HuH-7 (cell line): Measurements from ENCODE around the gene MMP28.
A peak's percentile ranks its signal among the peaks of the same experiment; 100 is the strongest.

Experiments used
- DNase-seq: peaks from one replicate; pipeline ENCODE4 v3.0.0; 2011; ENCODE audit warnings: low spot score

The MMP28 gene, protein sequence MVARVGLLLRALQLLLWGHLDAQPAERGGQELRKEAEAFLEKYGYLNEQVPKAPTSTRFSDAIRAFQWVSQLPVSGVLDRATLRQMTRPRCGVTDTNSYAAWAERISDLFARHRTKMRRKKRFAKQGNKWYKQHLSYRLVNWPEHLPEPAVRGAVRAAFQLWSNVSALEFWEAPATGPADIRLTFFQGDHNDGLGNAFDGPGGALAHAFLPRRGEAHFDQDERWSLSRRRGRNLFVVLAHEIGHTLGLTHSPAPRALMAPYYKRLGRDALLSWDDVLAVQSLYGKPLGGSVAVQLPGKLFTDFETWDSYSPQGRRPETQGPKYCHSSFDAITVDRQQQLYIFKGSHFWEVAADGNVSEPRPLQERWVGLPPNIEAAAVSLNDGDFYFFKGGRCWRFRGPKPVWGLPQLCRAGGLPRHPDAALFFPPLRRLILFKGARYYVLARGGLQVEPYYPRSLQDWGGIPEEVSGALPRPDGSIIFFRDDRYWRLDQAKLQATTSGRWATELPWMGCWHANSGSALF

DNA sequence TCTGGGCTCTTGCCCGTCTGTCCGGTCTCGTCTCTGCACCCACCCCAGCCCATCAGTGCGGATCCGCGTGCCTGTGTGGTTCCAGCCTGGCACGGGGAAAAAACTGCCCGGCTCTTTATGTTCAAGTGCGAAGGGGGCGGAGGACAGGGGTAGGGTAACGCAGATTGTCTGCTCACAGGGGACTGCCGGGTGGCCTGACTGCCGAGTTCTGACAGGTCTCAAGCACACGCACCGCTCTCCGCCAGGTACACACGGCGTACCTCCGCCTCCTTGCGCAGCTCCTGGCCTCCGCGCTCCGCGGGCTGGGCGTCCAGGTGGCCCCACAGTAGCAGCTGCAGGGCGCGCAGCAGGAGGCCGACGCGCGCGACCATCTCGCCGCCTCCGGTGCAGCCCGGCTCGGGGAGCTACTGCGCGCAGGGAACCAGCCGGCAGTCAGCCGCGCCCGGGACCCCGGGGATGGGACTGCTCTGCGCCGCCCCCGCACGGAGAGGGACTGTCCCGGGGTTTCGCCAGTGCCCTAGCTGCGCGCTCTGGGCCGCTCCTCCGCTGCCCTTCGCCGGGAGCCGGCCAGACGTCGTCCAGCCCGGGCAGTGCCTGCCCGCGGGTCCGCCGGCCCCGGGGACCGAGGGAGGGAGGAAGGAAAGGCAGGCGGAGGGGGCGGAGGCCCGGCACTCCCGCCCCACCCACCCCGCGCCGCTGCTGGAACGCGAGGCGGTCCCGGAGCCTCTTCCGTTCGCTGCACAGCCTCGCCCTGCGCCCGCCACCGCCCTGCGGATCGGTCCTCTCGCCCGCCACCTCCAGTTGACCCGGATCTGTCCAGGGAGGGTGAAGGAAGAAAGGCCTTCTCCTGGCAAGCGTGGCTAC is at the start of gene MMP28:
MMP28 (minus strand) TSS at position 635 of the 864 bp plus-strand sequence; CDS start at position 371, 264 bp downstream.
- DNase-seq: no peak

- DNase-seq: no peak
Measured at GRCh38 chr17:35844547-35844946, 49.1 kb upstream of the MMP28 start.

- DNase-seq: no peak
Measured at GRCh38 chr17:35843698-35844097, 48.3 kb upstream of the MMP28 start.

GRCh38 chr17:35842239-35842638 is 46.8 kb upstream of the MMP28 start:
- DNase-seq: no peak

DNA sequence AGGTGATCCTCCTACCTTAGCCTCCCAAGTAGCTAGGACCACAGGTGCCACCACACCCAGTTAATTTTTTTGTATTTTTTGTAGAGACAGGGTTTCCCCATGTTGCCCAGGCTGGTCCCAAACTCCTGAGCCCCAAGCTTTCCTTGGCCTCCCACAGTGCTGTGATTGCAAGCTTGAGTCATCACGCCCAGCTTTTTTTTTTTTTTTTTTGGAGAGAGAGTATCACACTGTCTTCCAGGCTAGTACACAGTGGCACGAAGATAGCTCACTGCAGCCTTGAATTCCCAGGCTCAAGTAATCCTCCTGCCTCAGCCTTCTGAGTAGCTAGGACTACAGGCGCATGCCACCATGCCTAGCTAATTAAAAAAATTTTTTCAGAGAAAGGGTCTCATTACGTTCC is 46.1 kb upstream of the MMP28 start:
- no peak for DNase-seq

DNA sequence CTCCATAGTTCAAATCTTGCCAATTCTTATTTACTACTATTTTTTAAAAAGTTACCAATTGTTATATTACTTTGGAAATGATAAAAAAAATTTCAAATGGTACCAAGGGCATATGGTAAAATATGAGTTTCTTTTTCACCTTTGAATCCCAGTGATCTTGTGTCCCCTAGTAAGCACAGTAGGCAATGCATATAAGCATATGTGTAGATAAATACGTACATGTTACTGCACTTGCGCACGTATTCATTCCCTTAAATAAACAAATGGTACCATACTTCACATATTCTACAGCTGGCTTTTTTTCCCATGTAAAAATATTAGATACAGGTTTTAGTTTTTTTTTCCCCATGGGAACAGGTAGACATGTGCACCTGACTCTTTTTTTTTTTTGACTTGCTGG is 45.7 kb upstream of the MMP28 start:
- DNase-seq: no peak

DNA sequence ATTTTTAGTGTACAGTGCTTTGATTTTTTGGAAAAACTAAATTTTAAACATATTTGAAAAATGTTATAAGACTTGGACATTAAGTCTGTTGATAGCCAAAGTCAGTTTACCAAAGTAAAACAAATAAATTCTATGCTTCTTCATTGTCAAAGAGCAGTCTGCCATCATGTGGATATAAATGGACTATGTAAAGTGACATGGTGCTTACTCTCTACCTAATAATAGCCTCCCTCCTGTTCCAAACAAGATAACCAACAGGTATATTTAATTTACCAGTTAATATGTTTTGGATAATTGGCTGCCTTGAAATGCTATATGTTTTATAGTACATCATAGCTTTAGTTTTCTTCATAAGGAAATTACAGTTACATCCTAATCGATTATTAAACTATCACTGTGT is 29.8 kb upstream of the MMP28 start:
- DNase-seq: no peak

- no peak for DNase-seq
Measured at GRCh38 chr17:35821308-35821707, 25.9 kb upstream of the MMP28 start.

DNA sequence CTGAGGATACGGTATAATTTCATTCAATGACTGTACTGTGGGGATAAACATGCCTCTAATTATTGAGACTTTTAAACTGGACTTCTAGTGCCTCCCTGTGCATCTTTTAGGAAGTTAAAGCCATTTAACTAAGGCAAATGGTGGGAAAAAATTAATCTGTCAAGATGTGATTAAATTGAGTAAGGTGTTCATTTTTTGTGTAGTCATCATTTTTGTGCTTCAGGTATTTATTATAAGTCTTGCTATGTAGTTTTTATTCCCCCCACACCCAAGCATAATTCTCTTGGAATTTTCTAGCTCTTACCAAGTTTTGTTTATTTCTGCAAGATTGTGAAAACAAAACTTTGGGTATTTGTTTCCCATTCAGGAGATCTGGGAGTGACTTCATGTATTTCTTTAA is 24.0 kb upstream of the MMP28 start:
- DNase-seq: no peak

DNA sequence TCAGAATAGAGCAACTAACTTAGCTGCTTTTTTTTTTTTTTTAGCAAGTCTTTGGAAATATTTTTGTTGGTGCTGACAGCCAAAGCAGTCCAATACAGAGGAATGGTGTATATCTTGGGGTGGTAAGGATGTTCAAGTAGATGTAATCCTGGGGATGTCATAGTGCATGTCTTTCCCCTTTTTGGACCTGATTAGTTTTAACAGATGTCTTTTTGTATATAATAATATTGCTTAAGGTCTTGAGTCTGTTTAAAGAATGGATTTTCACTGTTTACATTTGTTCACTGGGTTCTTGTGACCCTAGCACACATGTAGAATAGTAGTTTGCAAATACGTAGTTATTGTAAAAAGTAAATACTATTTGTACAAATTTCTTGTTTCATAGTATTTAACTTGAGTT is 21.8 kb upstream of the MMP28 start:
- no peak for DNase-seq

DNA sequence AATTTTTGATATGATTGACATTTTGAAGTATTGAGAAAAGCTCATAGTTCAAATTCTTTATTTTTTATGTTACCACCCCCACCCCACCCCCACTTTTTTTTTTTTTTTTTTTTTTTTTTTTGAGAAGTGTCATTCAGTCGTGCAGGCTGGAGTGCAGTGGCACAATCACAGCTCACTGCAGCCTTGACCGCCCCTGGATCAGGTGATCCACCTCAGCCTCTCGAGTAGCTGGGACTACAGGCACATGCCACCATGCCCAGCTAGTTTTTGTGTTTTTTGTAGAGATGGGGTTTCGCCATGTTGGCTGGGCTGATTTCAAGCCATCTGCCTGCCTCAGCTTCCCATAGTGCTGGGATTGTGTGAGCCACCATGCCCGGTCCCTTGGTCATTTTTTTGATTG is 21.3 kb upstream of the MMP28 start:
- DNase-seq: no peak

- no peak for DNase-seq
Measured at GRCh38 chr17:35812456-35812855, 17.0 kb upstream of the MMP28 start.

- no peak for DNase-seq
Measured at GRCh38 chr17:35811759-35812158, 16.3 kb upstream of the MMP28 start.

DNA sequence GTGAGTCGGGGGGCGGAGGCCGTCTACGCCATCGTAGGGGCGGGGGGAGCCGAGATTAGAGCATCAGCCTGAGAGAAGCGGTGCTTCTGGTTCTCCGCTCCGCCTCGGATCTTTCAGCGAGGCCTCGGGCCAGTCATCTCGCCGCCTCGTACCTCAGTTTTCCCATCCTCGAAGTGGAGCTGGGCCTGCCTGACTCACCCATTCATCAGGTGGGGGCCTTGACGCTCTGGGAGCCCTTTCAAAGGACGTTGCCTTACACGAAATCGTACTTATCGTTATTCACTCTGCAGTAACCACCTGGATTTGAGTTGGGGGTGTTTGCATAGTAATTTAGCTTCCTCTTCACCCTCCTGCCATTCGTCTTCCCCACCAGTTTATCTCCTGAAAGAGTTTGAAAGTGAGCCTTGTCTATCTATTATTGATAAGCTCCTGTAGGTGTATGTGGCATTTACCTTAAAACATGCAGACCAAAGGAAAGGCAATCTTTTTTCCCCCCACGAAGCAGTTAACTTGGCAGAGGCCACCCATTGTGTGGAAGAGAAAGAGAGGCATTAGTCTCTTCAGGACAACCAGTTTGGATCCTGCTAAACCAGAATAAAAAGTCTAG is 14.5 kb upstream of the MMP28 start:
- no peak for DNase-seq

GRCh38 chr17:35808962-35809854 is 13.8 kb upstream of the MMP28 start, which contains the start of gene TAF15:
TSS of gene TAF15 (plus strand) at chr17:35809484. CDS start at chr17:35809570, 86 bp downstream.
- peak; percentile 86 for DNase-seq

DNA sequence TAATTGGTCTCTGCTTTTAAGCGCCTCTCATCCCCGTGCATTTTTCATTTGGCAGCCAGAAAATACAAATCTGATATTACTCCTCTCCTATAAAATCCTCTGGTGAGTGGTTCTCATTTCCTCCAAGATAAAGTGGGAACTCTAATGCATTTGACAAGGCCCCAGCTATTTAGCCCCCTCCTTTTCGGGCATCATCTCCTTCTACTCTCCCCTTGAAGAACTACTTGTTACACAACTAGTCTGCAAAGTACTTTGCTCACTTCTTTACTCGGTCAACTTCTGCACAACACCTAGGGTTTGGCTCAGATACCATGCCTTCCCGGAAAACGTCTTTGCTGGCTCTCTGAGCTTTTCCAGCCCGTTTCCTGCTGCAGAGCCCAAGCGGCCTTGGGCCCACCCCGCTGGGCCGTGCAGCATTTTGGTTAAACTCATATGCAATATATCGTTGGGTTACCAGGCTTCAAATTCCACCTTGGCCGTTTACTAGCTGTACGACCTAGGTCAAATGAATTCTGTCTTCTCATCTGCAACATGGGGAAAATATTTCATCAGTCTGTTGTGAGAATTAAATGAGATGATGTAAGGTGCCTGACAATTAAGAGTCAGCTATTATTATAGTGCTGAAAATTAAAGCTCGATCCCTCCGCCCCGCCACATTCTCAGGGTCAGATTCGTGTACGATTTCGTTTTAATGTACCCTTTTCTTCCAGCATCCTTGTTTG is 13.0 kb upstream of the MMP28 start:
- no peak for DNase-seq

DNA sequence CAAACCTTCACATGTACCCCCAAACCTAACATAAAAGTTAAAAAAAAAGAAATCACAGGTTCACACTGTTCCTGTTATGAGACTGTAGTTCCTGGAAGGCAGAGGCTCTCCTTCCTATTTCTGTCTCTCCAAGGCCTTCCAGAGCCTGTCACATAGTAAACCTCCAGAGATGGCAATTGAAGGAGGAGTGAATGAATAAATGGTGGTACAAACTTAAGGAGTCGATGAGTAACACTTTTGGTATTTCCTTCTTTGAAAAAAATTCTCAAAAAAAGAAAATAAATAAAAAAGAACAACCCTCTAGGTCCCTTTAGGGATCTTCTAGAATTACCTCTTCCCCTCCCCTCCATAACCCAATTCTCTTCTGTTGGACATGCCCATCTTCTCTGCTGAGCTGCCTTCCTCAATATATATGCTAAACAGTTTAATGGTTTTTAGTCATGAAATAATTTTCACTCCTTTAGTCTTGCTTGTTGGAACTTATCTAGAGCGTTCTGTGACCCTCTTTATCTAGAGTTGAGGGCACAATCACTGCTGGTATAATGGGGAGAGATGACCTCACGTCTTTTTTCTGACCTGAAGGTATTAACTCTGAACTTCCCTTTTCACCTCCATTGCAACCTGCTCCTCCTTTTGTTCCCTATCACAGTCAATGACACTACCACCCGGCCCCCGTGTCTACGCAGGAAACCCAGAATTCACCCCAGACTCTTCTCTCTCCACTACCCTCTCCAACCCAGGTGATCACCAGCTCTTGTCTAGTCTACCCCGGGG is 12.1 kb upstream of the MMP28 start:
- DNase-seq: no peak

- peak; percentile 85 for DNase-seq
Measured at GRCh38 chr17:35804658-35805192, 9.3 kb upstream of the MMP28 start.

DNA sequence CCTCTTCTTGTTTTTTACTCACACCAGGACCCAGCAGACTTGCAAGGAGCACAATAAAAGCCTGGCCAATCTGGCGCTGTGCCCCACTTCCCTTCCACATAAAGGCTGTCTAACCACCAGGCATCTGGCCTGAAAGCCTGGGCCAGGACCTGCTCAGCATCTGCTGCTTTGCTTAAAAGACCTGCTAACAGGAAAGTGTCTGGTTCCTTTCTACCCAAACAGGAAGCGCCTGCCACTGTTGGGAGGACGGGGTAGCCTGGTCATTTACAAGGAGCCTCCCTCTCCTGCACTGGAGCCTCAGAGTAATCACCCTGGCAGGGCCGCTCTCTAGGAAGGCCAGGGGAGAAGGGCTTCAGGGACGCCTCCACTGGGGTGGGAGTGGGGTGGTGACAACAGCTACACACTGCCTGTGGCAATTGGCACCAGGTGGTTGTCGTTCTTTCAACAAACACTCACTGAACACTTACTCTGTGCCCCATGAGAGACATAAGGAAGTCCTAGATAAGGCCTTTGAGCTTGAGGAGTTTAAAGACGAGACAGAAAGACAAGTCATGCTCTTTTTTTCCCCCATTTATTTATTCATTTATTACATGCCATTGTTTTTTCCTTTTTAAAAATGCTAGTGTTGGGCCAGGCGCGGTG is 6.3 kb upstream of the MMP28 start:
- no peak for DNase-seq
